MCF 10A (cell line): ENCODE data around the gene HAVCR2. TPM values are rescaled to one million over a fixed set of nuclear protein-coding genes. Genes with fewer than 3 reads are reported as not detected.

ENCODE experiments used
- BruUV-seq: library from RNA; stranded (reverse); fragments of 400-500 nt; replicated peaks from 2 replicates; lab custom pipeline; 2021; lab: Mats Ljungman, UMichigan
- CTCF ChIA-PET: fragments of 300-600 bp; sonication (Branson Sonifier 250); formaldehyde crosslinking; extraction: SDS; loops from one replicate; lab custom pipeline; 2021; ENCODE audit warnings: antibody characterized with exemption, inconsistent platforms; lab: Yijun Ruan, JAX
- POLR2A ChIA-PET: fragments of 300-600, 350-650 bp; sonication (Branson Sonifier 250); formaldehyde crosslinking; extraction: SDS; loops from one replicate; lab custom pipeline; 2020; ENCODE audit warnings: antibody characterized with exemption, inconsistent platforms; lab: Yijun Ruan, JAX
- DNase-seq: peaks from one replicate; pipeline ENCODE4 v3.0.0-alpha.2; 2018; ENCODE audit not compliant: unreplicated experiment
- H3K27ac Mint-ChIP-seq: one replicate; pipeline ENCODE4 v1.8.0; 2022; ENCODE audit warnings: mild to moderate bottlenecking, low read depth, mixed read lengths; ENCODE audit not compliant: unreplicated experiment
- H3K27me3 Mint-ChIP-seq: one replicate; pipeline ENCODE4 v1.8.0; 2022; ENCODE audit warnings: mixed read lengths; ENCODE audit not compliant: insufficient read depth, unreplicated experiment
- H3K36me3 Mint-ChIP-seq: one replicate; pipeline ENCODE4 v1.8.0; 2022; ENCODE audit warnings: mild to moderate bottlenecking, moderate library complexity, mixed read lengths; ENCODE audit not compliant: insufficient read depth, unreplicated experiment
- H3K4me1 Mint-ChIP-seq: one replicate; pipeline ENCODE4 v1.8.0; 2022; ENCODE audit warnings: mixed read lengths; ENCODE audit not compliant: insufficient read depth, unreplicated experiment
- H3K4me3 Mint-ChIP-seq: one replicate; pipeline ENCODE4 v1.8.0; 2022; ENCODE audit warnings: mild to moderate bottlenecking, moderate library complexity, mixed read lengths; ENCODE audit not compliant: unreplicated experiment
- H3K9me3 Mint-ChIP-seq: one replicate; pipeline ENCODE4 v1.8.0; 2022; ENCODE audit warnings: mixed read lengths; ENCODE audit not compliant: unreplicated experiment
- CTCF ChIP-seq: fragments of 200-600 bp; IDR thresholded peaks from one replicate; pipeline ENCODE4 v1.8.0; 2022; ENCODE audit warnings: antibody characterized with exemption, mild to moderate bottlenecking; ENCODE audit not compliant: unreplicated experiment
- intact Hi-C: fragments of 100-400 bp; cut with micrococcal nuclease; formaldehyde crosslinking; loops from 2 replicates; pipeline ENCODE4 v1.14.1; 2022
- total RNA-seq: library from RNA; stranded (reverse); gene quantifications from 2 replicates; pipeline ENCODE4 v1.2.3, GENCODE V29; 2022

HAVCR2 gene
- total RNA-seq, 1 experiment from 2014 or later: not detected

GRCh38 chr5:157113002-157113401 lies 4.2 kb upstream of the HAVCR2 start:
- Mint-ChIP-seq H3K4me3 (no peak overlapping the region), H3K9me3 (no peaks in the 10 kb centered on the region), H3K27me3 (no peaks in the 10 kb centered on the region), H3K27ac (no peak overlapping the region), H3K4me1 (no peaks in the 10 kb centered on the region), H3K36me3 (no peaks in the 10 kb centered on the region)
- DNase-seq: no peak
- ChIA-PET CTCF (interaction anchor here (0.5 to 0.9 kb wide), 2 partner anchors 16 to 273 kb away, joined by 3 read pairs; no protein-coding TSS in a partner anchor), POLR2A (no interaction called here)
- BruUV-seq: no TSS peak
- TF ChIP-seq CTCF: no peak
- intact Hi-C loops: no loop called here

- intact Hi-C loops: no loop called here
- POLR2A ChIA-PET: no interaction called here
- H3K27me3 Mint-ChIP-seq: no peaks in the 10 kb centered on the region
- no TSS peak for BruUV-seq
- H3K9me3 Mint-ChIP-seq: no peaks in the 10 kb centered on the region
- no peaks in the 10 kb centered on the region for H3K4me1 Mint-ChIP-seq
- no peak for TF ChIP-seq CTCF
- CTCF ChIA-PET: no interaction called here
- DNase-seq: no peak
- no peak overlapping the region for H3K4me3 Mint-ChIP-seq
- H3K27ac Mint-ChIP-seq: no peak overlapping the region
- H3K36me3 Mint-ChIP-seq: no peaks in the 10 kb centered on the region
Measured at GRCh38 chr5:157109744-157110143, 900 bp upstream of the HAVCR2 start.

- ChIA-PET POLR2A (no interaction called here), CTCF (interaction anchor here (0.6 kb wide), 1 partner anchor 697 kb away, joined by 3 read pairs; no protein-coding TSS in a partner anchor)
- Mint-ChIP-seq H3K9me3 (no peaks in the 10 kb centered on the region), H3K4me1 (no peaks in the 10 kb centered on the region), H3K4me3 (no peak overlapping the region), H3K36me3 (no peaks in the 10 kb centered on the region), H3K27ac (no peak overlapping the region), H3K27me3 (no peaks in the 10 kb centered on the region)
- DNase-seq: no peak
- no TSS peak for BruUV-seq
- TF ChIP-seq CTCF: no peak
- intact Hi-C loops: no loop called here
Measured at GRCh38 chr5:157107508-157107907, 1.3 kb downstream of the HAVCR2 start.

GRCh38 chr5:157106630-157107461 lies 2.0 kb downstream of the HAVCR2 start:
- H3K4me3 Mint-ChIP-seq: no peak overlapping the region
- no peaks in the 10 kb centered on the region for H3K4me1 Mint-ChIP-seq
- no peaks in the 10 kb centered on the region for H3K27me3 Mint-ChIP-seq
- H3K36me3 Mint-ChIP-seq: no peaks in the 10 kb centered on the region
- ChIA-PET CTCF (interaction anchor here (0.6 to 0.8 kb wide), 2 partner anchors 697 to 1408 kb away, joined by 3 read pairs; no protein-coding TSS in a partner anchor), POLR2A (no interaction called here)
- no TSS peak for BruUV-seq
- no peak overlapping the region for H3K27ac Mint-ChIP-seq
- no peaks in the 10 kb centered on the region for H3K9me3 Mint-ChIP-seq
- TF ChIP-seq CTCF: no peak
- DNase-seq: no peak
- intact Hi-C loops: no loop called here
